ENCODE results near the gene HOXC11. TPM values are rescaled to one million over a fixed set of nuclear protein-coding genes. Genes with fewer than 3 reads are reported as not detected.

The HOXC11 gene
- total and polyA plus RNA-seq, 2 experiments from 2014 or later = not detected

DNA sequence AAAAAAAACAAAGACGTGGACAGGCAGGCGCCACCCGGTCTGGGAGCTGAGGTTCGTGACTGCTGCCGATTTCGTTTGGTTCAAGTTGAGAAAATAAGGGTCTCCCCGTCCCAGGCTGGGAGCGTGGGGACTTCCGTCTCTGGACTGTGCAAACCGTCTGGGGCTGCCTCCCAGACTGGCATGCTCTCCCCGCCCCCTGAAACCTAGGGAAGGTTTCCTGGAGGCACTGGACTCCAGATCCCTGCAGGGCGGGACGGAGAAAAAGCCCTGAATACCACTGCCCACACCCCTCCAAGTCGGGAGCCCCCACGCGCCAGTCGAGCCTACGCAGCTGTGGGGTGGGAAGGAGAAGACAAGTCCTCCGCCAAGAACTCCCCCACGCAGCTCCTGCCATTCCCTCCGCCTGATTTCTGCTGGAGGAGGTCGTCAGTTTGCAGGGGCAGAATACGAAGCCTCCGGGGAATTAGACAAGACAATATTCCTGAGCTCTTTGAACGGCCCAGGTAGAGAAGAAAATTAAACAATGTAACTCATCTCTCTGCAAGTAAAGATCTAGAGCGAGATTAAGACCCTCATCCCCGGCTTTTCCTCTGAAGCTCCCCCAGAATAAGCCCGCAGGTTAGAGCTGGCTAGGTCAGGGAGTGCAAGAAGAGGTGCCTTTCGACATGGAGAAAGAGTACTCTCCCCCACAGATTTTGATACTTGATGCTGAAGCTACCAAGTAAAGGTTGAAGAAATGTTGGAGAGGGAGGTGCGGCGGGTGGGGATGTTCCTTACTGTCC, 44.7 kb upstream of the HOXC11 start:
- Histone ChIP-seq H3K36me3 (ENCODE audit: insufficient read depth) (no peaks in the 10 kb centered on the region), H3K79me2 (replicated peaks; ENCODE audit: insufficient read depth) (no peaks in the 10 kb centered on the region), H4K20me1 (replicated peaks; ENCODE audit: insufficient read depth) (peaks cover 37% of the 10 kb centered on the region), H2AFZ (no peak overlapping the region), H3F3A (replicated peaks; ENCODE audit: low read depth) (peaks cover 19% of the 10 kb centered on the region), H3K4me1 (ENCODE audit: insufficient read depth) (peaks cover 7% of the 10 kb centered on the region; the same call in 1 of the 2 replicates), H3K27ac (ENCODE audit: low read depth) (no peak overlapping the region), H3K9me2 (ENCODE audit: insufficient read depth) (no peaks in the 10 kb centered on the region), H3K4me2 (peak overlapping the region; percentile 66), H3K27me3 (ENCODE audit: insufficient read depth) (peaks cover 100% of the 10 kb centered on the region), H3K4me3 (peak overlapping the region; percentile 36)
- ATAC-seq = peak; percentile 39
- peaks cover 100% of the 10 kb centered on the region for H3K27me3 Mint-ChIP-seq (ENCODE audit: insufficient read depth, low read depth, poor library complexity)
- no peak overlapping the region for H3K27ac Mint-ChIP-seq
- H3K4me3 Mint-ChIP-seq = no peak overlapping the region; the same call in 2 of the 3 replicates
- DNase-seq (ENCODE audit: low spot score) = peak; percentile 24
- peaks cover 18% of the 10 kb centered on the region for H3K4me1 Mint-ChIP-seq
- TF ChIP-seq ETS1 (IDR thresholded peaks at IDR 0.05) = no peak
- TF ChIP-seq, protein P1, sequence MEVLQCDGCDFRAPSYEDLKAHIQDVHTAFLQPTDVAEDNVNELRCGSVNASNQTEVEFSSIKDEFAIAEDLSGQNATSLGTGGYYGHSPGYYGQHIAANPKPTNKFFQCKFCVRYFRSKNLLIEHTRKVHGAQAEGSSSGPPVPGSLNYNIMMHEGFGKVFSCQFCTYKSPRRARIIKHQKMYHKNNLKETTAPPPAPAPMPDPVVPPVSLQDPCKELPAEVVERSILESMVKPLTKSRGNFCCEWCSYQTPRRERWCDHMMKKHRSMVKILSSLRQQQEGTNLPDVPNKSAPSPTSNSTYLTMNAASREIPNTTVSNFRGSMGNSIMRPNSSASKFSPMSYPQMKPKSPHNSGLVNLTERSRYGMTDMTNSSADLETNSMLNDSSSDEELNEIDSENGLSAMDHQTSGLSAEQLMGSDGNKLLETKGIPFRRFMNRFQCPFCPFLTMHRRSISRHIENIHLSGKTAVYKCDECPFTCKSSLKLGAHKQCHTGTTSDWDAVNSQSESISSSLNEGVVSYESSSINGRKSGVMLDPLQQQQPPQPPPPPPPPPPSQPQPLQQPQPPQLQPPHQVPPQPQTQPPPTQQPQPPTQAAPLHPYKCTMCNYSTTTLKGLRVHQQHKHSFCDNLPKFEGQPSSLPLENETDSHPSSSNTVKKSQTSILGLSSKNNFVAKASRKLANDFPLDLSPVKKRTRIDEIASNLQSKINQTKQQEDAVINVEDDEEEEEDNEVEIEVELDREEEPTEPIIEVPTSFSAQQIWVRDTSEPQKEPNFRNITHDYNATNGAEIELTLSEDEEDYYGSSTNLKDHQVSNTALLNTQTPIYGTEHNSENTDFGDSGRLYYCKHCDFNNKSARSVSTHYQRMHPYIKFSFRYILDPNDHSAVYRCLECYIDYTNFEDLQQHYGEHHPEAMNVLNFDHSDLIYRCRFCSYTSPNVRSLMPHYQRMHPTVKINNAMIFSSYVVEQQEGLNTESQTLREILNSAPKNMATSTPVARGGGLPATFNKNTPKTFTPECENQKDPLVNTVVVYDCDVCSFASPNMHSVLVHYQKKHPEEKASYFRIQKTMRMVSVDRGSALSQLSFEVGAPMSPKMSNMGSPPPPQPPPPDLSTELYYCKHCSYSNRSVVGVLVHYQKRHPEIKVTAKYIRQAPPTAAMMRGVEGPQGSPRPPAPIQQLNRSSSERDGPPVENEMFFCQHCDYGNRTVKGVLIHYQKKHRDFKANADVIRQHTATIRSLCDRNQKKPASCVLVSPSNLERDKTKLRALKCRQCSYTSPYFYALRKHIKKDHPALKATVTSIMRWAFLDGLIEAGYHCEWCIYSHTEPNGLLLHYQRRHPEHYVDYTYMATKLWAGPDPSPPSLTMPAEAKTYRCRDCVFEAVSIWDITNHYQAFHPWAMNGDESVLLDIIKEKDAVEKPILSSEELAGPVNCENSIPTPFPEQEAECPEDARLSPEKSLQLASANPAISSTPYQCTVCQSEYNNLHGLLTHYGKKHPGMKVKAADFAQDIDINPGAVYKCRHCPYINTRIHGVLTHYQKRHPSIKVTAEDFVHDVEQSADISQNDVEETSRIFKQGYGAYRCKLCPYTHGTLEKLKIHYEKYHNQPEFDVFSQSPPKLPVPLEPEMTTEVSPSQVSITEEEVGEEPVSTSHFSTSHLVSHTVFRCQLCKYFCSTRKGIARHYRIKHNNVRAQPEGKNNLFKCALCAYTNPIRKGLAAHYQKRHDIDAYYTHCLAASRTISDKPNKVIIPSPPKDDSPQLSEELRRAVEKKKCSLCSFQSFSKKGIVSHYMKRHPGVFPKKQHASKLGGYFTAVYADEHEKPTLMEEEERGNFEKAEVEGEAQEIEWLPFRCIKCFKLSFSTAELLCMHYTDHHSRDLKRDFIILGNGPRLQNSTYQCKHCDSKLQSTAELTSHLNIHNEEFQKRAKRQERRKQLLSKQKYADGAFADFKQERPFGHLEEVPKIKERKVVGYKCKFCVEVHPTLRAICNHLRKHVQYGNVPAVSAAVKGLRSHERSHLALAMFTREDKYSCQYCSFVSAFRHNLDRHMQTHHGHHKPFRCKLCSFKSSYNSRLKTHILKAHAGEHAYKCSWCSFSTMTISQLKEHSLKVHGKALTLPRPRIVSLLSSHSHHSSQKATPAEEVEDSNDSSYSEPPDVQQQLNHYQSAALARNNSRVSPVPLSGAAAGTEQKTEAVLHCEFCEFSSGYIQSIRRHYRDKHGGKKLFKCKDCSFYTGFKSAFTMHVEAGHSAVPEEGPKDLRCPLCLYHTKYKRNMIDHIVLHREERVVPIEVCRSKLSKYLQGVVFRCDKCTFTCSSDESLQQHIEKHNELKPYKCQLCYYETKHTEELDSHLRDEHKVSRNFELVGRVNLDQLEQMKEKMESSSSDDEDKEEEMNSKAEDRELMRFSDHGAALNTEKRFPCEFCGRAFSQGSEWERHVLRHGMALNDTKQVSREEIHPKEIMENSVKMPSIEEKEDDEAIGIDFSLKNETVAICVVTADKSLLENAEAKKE (CRISPR knock-in tag; IDR thresholded peaks at IDR 0.05) = no peak
- TF ChIP-seq EZH2phosphoT487 (IDR thresholded peaks at IDR 0.05; ENCODE audit: unreplicated experiment) = peak; percentile 83
- TF ChIP-seq EZH2 (IDR thresholded peaks at IDR 0.05; ENCODE audit: low read depth, unreplicated experiment) = peak; percentile 95
- no peaks in the 10 kb centered on the region for H3K36me3 Mint-ChIP-seq (ENCODE audit: low read depth)
- H3K9me3 Mint-ChIP-seq = no peaks in the 10 kb centered on the region; the same call in 2 of the 3 replicates

All from GM23338 (cell line).